ENCODE results near the gene C1QTNF8. TPM values are rescaled to one million over a fixed set of nuclear protein-coding genes. Genes with fewer than 3 reads are reported as not detected.

Gene C1QTNF8
- total RNA-seq, 1 experiment from 2014 or later, result 0.27 TPM

DNA sequence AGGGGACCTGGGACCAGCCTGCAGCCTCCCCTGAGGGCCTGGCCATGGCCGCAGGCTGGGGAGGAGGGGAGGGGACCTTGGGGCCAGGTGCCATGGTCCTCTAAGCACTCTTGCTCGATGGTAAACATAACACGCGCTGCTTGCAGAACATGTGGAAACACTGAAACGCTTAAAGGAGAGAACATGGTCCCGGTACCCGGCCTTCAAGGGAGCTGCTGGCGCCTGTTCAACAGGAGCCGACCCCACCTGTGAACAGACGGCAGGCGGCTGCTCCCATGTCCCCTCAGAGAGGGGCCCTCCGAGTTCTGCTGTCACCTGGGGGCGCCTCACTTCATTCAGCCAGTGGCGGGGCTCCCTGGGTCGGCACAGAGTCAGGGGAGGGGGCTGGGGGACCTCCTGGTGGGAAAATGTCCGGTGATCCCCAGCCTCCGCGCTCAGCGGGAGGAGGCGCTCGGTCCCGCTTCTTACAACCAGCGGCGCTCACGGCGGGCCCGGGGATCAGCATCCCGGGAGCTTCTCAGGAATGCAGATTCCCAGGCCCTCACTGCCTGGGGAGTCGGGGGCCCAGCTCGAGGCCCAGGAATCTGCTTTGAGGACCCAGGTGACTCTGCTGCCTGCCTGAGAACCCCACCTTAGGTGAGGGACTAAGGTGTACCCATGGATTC, 24.4 kb downstream of the C1QTNF8 start:
- RAD21 ChIA-PET (ENCODE audit: low non-redundant PET in 1 of 2, low total read pairs in 2 of 2, uncharacterized antibody in 2 of 2, unreplicated experiment in 2 of 2), result interaction anchor here in 1 of 2 experiments (1.1 kb wide), 1 partner anchor 20 kb away, joined by 3 read pairs; no protein-coding TSS in a partner anchor
- no TSS peak for BruUV-seq (replicated peaks)
- Histone ChIP-seq H2AFZ (ENCODE audit: low read depth, low read length, poor library complexity, severe bottlenecking) (no peak overlapping the region), H4K20me1 (ENCODE audit: insufficient read depth) (no peaks in the 10 kb centered on the region), H3K4me2 (ENCODE audit: low read length) (peak overlapping the region; percentile 83), H3K79me2 (ENCODE audit: insufficient read depth, low read length) (no peaks in the 10 kb centered on the region), H3K4me3 (replicated peaks in 1 of 2; ENCODE audit: low read depth in 1 of 2, low read length in 2 of 2) (peak overlapping the region in 1 of 2 experiments; percentile 51; a peak in 3 of 4 replicates), H3K9ac (ENCODE audit: low read length) (peak overlapping the region; percentile 5; the same call in 1 of the 2 replicates), H3K36me3 (ENCODE audit: control insufficient read depth in 1 of 2, insufficient read depth in 2 of 2, low read length in 2 of 2) (no peaks in the 10 kb centered on the region), H3K9me3 (ENCODE audit: control insufficient read depth in 1 of 2, insufficient read depth in 1 of 2, low read depth in 1 of 2, low read length in 2 of 2) (no peaks in the 10 kb centered on the region), H3K9me2 (ENCODE audit: insufficient read depth) (no peaks in the 10 kb centered on the region), H3K4me1 (ENCODE audit: control insufficient read depth in 1 of 2, insufficient read depth in 2 of 2, low read length in 2 of 2) (peaks cover 18 to 24% of the 10 kb centered on the region in 2 experiments), H3K27me3 (ENCODE audit: insufficient read depth, low read length) (no peaks in the 10 kb centered on the region), H3K27ac (ENCODE audit: low read depth, low read length) (no peak overlapping the region)
- DNase-seq (ENCODE audit: low read depth, low spot score), result no peak
- POLR2A ChIA-PET, result interaction anchor here (1.6 kb wide), 1 partner anchor 14 kb away, joined by 3 read pairs; no protein-coding TSS in a partner anchor
- peak; percentile 12; the same call in 1 of the 2 replicates for ATAC-seq
- TF ChIP-seq, protein P1, sequence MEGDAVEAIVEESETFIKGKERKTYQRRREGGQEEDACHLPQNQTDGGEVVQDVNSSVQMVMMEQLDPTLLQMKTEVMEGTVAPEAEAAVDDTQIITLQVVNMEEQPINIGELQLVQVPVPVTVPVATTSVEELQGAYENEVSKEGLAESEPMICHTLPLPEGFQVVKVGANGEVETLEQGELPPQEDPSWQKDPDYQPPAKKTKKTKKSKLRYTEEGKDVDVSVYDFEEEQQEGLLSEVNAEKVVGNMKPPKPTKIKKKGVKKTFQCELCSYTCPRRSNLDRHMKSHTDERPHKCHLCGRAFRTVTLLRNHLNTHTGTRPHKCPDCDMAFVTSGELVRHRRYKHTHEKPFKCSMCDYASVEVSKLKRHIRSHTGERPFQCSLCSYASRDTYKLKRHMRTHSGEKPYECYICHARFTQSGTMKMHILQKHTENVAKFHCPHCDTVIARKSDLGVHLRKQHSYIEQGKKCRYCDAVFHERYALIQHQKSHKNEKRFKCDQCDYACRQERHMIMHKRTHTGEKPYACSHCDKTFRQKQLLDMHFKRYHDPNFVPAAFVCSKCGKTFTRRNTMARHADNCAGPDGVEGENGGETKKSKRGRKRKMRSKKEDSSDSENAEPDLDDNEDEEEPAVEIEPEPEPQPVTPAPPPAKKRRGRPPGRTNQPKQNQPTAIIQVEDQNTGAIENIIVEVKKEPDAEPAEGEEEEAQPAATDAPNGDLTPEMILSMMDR (IDR thresholded peaks at IDR 0.05 in 2 of 3, conservative IDR thresholded peaks at IDR 0.05 in 1 of 3; ENCODE audit: borderline replicate concordance in 1 of 3, insufficient read depth in 1 of 3, low read depth in 2 of 3, low read length in 2 of 3), result peak in 1 of 3 experiments; percentile 21; a peak in 1 of 6 replicates
- TF ChIP-seq, protein P2, sequence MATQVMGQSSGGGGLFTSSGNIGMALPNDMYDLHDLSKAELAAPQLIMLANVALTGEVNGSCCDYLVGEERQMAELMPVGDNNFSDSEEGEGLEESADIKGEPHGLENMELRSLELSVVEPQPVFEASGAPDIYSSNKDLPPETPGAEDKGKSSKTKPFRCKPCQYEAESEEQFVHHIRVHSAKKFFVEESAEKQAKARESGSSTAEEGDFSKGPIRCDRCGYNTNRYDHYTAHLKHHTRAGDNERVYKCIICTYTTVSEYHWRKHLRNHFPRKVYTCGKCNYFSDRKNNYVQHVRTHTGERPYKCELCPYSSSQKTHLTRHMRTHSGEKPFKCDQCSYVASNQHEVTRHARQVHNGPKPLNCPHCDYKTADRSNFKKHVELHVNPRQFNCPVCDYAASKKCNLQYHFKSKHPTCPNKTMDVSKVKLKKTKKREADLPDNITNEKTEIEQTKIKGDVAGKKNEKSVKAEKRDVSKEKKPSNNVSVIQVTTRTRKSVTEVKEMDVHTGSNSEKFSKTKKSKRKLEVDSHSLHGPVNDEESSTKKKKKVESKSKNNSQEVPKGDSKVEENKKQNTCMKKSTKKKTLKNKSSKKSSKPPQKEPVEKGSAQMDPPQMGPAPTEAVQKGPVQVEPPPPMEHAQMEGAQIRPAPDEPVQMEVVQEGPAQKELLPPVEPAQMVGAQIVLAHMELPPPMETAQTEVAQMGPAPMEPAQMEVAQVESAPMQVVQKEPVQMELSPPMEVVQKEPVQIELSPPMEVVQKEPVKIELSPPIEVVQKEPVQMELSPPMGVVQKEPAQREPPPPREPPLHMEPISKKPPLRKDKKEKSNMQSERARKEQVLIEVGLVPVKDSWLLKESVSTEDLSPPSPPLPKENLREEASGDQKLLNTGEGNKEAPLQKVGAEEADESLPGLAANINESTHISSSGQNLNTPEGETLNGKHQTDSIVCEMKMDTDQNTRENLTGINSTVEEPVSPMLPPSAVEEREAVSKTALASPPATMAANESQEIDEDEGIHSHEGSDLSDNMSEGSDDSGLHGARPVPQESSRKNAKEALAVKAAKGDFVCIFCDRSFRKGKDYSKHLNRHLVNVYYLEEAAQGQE (IDR thresholded peaks at IDR 0.05; ENCODE audit: low read depth), result no peak
- intact Hi-C loops (cut with micrococcal nuclease), result no loop called here
- CTCF ChIA-PET, result interaction anchor here (1.9 kb wide), 1 partner anchor 14 kb away, joined by 8 read pairs; no protein-coding TSS in a partner anchor
